ENCODE results near the gene HHIPL2.

DNA sequence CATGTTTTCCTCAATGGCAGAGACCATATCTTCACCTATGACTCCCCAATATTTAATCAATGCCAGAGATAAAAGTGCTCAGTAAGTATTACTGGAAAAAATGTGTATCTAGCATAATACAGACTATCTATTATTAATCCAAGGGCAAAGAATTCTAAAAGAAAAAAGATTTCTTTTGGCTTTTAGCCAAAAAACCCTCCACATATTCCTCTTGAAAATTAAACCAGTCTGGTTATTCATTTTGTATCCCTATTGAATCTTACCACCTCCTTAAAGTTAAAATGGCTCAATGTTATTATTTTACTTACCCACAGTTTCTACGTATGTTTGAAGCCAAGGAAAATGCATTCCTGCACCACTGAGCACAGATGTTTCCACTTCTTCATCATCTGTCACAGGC is 40.2 kb upstream of the HHIPL2 start:
- no peak for TF ChIP-seq POLR2A (IDR thresholded peaks at IDR 0.05; ENCODE audit: low read depth, low read length)
- no peak for TF ChIP-seq POLR2AphosphoS5 (IDR thresholded peaks at IDR 0.05; ENCODE audit: low read depth, low read length)
- TF ChIP-seq TAF1 (IDR thresholded peaks at IDR 0.05; ENCODE audit: borderline replicate concordance, low read depth, low read length), result no peak
